Stimulated activated CD4-positive, alpha-beta T cell treated with anti-CD3 and anti-CD28 coated beads, TNF-alpha, amount 100 ng/mL, for 24 hours (primary cell): ENCODE data around the gene NMRAL1.

Experiments
- DNase-seq, 3 experiments: peaks; one replicate each; pipeline ENCODE4 v3.0.0-alpha.2; 2020; ENCODE audit warnings: low read depth in 3 of 3

Gene NMRAL1

DNA sequence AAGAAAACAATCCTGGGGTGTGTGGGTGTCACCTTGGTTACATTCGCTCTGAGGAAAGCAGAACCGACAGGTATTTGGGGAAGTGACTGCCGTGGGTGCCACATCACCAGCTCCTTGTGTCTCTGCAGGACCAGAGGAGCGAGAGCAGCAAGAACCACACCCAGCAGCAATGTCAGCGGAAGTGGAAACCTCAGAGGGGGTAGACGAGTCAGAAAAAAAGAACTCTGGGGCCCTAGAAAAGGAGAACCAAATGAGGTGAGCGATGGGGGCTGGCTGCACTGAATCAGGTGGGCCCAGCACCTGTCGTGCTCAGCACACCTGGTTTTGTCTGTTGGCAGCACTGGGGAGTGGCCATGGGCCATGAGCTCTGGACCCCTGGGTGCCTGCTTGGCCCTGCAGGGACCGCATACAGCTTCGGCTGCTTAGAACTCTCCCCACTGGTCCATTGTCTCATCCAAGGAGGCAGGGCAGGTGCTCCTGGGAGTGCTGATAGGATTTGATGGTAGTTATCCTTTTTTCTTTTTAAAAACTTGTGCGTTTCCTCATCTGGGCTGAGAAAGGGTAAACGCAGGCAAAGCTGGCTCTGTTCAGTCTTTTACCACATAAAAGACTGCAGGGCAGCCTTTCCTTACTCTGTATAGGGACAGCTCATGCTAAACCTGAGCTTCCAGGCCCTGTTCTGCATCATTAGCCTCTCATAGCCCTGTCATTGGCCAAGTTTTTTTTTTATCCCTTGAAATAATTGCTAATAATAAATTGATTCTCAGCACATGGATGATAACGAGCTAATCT is 31.1 kb upstream of the NMRAL1 start:
- DNase-seq, result peak; percentile 33 to 64 (median 41)

DNA sequence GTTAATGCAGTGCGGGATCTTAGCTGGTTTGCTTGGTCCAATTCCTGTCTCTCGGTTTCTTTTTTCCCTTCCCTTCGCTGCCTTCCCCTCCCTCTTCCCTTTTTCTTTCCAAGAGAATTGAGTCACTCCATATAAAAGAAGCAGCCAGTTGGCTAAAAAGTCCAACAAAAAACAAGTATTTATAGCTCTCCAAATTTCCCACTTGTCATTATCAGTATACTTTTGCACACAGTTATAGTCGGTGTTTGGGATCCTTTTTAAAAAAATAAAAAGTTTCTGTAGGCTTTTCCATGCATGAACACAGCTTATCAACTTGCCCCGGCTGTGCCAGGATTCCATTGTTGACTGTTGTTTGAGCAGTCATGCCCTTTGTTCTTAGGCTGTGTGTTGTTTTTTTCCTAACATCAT is 26.6 kb upstream of the NMRAL1 start:
- no peak for DNase-seq

DNA sequence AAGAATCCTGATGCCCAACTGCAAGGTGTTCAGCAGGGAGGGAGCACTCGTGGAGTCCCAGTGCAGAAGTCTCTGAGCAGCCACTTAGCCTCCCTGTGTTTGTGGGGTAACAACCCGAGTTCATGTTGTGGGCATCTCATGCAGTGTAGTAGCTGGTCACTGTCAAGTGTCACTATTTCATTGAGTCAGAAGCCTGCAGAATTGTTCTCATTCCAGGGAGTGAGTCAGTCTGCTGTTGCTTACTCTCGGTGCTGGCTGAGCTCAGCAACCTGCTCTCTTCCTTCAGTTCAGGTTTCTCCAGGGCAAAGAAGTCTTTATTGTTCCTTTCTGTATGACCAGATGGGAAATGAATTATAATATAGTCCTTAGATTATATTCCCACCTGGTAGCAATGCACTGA is 25.8 kb upstream of the NMRAL1 start:
- DNase-seq, result no peak

DNA sequence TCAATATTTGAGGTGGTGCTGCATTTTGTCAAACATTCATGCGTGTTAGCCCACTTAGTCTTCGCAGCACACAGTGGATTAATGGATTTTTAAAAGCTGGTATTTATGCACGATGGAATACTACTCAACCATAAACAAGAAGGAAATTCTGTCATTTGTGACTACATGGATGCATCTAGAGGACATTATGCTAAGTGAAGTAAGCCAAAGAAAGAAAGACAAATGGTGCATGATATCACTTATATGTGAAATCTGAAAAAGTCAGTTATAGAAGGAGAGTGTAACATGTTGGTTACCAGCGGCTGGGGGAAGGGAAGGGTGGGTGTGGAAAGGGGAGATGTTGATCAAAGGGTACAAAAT is 24.8 kb upstream of the NMRAL1 start:
- DNase-seq, result no peak

DNA sequence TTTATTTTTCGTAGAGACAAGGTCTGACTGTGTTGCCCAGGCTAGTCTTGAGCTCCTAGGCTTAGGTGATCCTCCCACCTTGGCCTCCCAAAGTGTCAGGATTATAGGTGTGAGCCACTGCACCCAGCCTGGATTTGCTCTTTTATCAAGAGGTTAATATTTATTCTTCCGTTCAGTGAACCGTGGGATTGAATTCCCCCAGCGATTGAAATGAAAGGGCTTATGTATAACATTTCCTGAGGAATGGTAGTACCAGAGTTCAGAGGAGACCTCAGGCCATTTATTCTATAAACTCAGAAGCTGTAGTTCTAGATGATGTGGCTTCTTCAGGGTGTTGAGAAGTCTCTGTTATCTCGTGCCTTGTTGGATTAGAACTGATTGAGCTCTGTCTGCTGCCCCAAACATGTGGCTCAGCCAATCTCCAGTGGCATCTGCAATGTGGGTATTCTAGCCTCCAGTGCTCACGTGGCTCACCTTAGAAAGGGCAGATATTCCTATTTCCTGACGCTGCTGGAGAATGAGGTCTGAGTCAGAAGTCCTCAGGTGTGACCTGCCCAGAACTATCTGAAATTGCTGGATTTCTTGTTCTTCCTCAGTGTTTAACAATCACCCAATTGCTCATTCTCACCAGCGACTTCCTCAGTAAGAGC is 24.2 kb upstream of the NMRAL1 start:
- no peak for DNase-seq

DNA sequence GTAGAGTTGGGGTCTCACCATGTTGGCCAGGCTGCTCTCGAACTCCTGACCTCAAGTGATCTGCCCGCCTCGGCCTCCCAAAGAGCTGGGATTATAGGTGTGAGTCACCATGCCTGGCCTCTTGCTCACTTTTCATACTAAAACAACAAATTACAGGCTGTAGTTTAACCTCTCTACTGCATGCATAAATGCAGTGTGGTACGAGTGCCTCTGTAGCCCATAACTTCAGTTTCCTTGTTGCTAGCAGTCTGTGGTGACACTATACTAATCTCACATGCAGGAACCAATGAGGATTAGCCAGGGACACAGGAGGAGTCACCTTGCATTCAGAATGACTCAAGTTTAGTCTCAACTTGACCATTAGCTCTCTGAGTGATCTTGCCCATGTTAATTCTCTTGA is 21.9 kb upstream of the NMRAL1 start:
- no peak for DNase-seq

DNA sequence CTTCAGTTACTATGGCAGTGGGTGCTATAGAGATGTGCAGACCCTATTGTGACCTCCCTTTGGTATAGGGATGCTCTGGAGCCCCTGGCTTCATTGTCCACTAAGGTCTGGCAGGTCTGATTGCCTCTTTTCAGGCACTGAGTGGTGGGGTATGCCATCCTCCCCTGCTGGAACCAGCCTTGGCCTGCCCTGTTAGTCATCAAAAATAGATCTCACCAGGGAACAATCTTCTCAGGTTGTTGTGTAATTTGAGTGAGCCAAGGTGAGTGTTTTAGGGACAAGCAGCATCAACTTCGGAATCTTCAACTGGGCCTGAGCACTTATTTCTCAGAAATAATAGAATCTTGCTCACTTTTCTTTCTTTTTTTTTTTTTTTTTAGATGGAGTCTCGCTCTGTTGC is 21.3 kb upstream of the NMRAL1 start:
- no peak for DNase-seq

DNA sequence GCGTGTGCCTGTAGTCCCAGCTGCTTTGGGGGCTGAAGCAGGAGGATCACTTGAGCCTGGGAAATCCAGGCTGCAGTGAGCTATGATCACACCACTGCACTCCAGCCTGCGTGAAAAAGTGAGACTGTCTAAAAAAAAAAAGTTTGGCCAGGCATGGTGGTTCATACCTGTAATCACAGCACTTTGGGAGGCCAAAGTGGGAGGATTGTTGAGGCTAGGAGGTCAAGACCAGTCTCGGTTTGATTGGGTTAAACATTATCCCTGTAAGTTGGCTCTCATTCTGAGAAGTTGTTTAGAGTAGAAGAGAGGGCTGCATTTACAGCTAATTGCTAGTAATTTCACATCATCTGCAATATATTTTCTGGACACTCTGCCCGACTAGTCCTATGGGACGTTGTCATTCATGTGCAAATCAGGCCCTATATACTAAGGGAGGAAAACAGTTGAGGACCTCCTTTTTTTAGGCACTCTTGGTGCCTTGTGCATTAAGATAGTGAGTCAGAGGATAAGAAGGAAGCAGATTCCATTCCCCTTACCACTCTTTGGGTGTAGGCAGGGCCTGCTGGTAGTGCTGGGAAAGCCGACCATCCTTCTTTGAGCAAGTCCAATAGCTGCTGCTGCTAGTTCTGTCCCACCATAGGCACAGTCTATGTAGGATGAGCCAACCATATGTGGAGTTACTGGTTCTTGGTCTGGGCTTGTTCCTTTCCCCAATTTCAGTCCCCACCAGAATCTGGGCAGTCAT is 20.5 kb upstream of the NMRAL1 start:
- DNase-seq, result no peak

DNA sequence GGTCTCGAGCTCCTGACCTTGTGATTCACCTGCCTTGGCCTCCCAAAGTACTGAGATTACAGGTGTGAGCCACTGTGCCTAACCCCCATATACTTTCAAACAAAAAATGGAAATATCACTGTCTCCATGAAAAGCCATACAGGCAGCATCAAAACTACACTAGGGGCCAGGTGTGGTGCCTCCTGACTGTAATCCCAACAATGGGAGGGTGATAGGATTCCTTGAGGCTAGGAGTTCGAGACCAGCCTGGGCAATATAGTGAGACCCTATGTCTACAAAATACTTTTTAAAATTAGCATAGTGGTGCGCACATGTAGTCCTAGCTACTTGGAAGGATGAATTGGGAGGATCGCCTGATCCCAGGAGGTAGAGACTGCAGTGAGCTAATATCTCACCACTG is 17.5 kb upstream of the NMRAL1 start:
- DNase-seq, result no peak

DNA sequence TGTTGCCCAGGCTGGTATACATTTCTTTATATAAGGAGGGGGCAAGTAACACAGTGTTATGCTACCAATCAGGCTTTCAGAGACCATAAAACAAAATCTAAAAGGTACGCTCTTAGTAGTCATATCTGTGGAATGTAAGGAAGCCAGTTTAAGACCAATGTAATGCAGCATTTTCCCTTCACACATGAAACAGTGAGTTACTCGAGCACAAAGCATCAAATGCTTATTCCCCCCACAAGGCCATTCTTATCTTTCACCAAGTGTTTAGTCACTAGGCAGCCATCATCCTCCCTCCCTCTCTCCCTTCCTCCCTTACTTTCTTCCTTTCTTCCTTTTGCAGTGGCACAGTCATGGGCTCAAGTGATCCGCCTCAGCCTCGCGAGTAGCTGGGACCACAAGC is 14.6 kb upstream of the NMRAL1 start:
- DNase-seq, result no peak

DNA sequence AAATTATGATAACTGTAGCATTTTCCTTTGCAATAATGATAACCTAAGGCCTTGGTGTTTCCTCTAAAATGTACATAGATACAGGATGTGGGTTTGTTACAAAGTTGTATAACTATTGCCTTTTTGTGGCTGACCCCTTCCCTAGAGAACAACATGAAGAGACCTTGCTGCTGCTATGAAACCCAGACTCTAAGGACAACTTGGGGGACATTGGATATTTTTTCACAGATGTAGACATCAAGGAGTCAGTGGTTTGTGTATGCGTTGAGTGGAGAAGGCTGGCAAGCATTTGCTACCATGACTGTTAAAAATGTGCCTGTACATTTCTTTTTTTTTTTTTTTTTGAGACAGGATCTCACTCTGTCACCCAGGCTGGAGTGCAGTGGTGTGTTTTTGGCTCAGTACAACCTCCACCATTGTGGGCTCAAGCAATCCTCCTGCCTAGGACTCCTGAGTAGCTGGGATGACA is 14.1 kb upstream of the NMRAL1 start:
- DNase-seq, result no peak

DNA sequence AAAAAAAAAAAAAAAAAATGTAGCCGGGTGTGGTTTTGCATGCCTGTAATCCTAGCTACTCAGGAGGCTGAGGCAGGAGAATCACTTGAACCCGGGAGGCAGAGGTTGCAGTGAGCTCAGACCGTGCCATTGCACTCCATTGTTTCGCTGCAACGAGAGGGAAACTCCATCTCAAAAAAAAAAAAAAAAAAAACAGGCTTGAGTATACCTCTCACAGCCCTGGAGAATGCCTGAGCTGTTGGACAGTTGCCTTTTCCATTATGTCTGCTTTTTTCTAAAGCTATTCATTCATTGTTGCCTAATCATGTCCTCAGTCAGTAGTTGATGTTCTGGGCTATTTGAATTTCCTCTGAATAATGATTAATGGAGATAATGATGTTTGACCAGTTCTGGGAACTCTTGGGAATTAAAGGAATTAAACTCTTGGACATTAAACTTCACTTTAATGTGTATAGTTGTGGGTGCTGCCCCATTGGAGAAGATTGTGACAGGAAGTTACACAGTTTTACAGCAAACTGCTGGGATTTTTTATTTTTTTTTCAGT is 13.6 kb upstream of the NMRAL1 start:
- DNase-seq, result no peak

DNA sequence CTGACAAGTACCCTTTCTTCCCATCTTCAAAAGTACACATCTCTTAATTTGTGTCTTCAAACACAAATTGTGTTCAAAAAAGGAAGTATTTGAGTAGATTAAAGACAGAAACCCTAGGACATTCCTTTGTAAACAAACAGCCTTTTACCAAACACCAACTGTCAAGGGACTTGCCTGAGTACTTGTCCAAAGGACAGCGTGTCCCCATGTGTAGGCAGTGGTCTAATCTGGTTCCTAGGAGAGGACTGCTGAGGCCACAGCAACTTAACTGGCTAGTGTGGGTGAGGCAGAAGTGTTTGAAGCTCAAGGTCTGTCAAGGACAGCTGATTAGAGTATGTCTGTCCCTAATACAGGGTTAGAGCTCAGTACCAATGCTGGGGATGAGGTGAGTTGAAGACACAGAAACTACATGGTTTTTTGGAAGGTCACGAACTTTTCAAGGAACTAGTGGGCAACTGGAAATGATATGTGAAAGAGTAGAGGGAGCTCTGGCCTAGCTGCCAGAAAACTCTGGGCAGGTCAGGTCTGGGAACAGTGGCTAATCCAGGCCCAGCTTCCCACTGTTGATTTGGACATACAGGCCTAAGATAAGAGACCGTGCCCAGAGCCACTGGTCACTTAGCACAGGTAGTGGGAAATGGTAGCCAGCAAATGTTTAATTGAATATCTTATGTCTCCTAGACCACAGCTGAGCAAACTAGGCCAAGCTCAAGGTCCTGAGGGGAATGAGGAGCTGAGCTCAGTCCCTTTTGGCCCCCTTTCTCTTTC is 11.9 kb upstream of the NMRAL1 start:
- no peak for DNase-seq

DNA sequence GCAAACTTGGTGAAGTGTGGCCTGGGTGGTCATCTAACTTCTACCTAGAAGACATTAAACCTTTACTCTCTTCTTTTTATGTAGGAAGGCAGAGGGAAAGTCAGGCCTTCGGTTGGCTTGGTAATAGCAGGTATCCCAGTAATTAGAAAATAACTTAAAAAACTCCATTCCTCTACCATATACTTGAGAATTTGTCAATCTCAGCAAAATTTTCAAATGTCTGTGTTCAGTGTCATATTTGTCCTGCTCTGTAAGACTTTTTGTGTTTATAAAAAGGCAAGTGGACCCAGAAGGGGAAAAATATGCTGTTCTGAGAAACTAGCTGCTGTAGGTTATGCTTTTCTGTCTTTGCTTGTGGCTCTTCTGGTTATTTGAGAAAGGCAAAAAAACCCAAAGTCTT is 7.5 kb upstream of the NMRAL1 start:
- DNase-seq, result no peak

DNA sequence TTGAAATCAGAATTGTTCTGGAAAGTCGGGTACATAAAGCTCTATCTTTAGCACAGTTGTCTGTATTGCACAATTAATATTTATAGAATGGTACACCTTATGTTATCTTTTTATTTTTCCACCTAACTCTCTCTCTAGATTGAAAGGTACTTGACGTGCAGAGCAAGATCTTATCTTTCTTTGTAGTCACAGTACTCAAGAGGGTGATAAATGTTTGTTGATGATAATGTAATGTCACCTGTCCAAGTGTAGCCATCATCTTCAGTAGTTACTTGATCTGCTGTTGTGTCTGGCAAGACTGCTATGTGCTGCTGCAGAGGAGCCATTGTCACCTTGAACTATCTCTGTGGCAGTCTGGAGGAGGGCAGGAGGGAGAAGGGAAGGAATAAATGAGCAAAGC is 7.1 kb upstream of the NMRAL1 start:
- DNase-seq, result no peak

DNA sequence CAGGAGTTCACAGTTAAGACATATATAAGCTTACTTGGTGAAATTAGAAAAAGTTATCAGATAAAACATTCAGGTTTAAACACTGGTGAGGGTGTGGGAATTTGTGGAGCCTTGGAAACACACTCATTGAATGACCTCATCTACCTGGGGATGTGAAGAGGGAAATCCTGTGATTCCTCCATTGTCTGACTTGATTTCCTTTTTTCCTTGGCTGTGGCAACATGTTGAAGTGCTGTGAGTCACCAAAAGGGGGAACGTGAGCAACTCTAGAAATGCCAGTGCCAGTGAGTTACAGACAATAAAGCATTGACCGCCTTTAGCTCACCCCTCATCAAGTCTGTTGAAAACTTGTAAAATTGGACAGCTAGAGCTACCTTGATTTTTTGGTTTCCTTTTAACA is 3.5 kb upstream of the NMRAL1 start:
- DNase-seq, result no peak

DNA sequence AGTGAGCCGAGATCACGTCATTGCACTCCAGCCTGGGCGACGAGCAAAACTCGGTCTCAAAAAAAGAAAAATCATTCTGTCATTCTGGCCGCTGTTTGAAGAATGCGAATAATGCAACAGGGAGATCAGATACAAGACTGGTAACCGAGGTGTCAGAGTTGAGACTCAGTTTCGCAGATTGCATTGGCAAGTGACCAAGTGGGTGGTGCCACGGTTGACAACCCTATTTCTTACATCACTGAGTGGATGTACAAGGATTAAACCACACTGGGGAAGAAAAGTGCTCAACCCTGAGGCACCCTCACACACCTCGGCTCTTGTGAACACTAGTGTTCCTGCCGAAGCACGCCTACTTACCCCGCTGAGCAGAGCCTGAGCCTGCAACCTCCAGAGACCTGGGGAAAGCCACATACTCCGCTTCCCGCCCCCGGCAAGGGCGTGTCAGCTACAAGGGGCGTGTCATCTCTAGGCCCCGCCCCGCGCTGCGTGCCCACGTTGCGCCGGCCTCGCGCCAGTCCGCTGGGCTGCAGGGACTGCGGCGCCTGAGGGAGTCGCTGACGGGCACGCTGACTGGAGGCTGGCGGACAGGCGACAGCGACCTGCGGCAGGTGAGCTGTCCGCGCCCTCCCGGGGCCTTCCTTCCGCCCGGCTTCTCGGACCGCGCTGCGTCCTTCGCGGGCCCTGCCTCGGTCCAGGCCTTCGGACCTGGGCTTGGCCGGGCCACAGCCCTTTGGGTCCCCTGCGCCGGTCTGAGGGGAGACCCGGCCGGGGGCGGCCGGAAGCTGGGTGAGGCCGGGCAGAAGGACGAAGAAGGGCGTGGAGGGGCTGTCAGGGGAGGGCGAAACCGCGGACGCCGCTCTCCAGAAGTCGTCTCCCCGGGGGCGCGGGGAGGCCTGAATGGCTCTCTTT is 1.7 kb upstream of the NMRAL1 start, which contains the start of gene HMOX2:
HMOX2 (plus strand) TSS at position 519 of the 909 bp plus-strand sequence. CDS start 29,127 bp downstream, outside the sequence.
- DNase-seq, result peak; percentile 88 to 94 (median 88)

DNA sequence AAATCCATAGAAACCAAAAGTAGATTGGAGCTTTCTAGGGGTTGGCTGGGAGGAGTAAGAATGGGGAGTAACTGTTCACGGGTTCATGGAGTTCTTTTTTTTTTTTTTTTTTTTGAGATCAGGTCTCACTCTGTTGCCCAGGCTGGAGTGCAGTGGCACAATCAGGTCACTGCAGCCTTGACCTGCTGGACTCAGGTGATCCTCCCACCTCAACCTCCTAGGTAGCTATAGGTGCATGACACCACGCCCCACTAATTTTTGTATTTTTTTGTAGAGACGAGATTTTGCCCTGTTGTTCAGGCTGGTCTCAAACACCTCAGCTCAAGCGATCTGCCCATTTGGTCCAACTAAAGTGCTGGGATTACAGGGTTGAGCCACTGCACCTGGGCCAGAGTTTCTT is 1.5 kb downstream of the NMRAL1 start:
- DNase-seq, result no peak

DNA sequence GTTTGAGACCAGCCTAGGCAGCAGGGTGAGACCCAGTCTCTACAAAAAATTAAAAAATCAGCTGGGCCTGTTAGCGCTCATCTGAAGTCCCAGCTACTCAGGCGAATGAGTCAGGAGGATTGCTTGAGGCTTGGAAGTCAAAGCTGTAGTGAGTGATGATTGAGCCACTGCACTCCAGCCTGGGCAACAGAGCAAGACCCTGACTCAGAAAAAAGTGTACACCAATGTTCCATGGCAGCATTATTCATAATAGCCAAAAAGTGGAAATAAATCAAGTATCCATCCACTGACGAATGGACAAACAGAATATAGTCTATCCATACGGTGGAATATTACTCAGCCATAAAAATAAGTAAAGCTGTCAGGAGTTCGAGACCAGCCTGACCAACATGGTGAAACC is 2.6 kb downstream of the NMRAL1 start:
- DNase-seq, result no peak

DNA sequence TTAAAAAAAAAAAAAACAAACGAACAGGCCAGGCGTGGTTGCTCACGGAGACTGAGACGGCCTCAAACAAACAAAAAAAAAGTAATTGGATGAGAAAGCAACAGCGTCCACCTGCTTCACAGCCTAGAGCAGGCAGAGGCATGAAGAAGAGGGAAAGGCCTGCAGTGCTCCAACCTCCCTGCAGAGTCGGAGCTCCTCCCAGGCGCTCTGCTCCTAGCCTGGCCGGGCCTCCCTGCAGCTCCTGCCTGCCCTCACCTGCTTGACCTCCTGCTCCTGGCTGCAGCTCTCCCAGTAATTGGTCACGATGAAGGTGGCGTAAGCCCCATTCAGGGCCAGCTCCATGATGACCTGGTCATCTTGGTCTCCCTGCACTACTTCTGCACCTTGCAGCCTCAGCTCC is 5.5 kb downstream of the NMRAL1 start:
- DNase-seq, result no peak

DNA sequence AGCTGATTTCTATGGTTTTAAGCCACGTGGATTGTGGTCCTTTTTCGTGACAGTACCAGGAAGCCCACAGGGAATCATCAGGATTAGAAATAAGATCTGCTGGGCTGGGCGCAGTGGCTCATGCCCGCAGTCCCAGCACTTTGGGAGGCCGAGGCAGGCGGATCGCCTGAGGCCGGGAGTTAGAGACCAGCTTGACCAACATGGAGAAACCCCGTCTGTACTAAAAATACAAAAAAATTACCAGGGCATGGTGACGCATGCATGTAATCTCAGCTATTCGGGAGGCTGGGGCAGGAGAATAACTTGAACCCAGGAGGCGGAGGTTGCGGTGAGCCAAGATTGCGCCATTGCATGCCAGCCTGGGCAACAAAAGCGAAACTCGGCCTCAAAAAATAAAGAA is 6.5 kb downstream of the NMRAL1 start:
- DNase-seq, result no peak
